HTR-8/SVneo (cell line): ENCODE results near the gene CRADD.
"Not testable (repeated sequence)": the region's sequence is repeated elsewhere in the genome, so short reads cannot be mapped to it uniquely, and the experiment has no call there.

Experiments
- DNase-seq: peaks from one replicate; pipeline ENCODE4 v3.0.0; 2011; ENCODE audit warnings: low spot score, mixed read lengths; ENCODE audit not compliant: insufficient read length
- FAIRE-seq: peaks from 2 replicates; lab custom pipeline; 2011; peaks lifted over from hg19 to GRCh38; lab: Jason Lieb, UNC

The CRADD gene

GRCh38 chr12:93704122-93704521 is 26.9 kb downstream of the CRADD start:
- DNase-seq (no peak), FAIRE-seq (no peak)

DNA sequence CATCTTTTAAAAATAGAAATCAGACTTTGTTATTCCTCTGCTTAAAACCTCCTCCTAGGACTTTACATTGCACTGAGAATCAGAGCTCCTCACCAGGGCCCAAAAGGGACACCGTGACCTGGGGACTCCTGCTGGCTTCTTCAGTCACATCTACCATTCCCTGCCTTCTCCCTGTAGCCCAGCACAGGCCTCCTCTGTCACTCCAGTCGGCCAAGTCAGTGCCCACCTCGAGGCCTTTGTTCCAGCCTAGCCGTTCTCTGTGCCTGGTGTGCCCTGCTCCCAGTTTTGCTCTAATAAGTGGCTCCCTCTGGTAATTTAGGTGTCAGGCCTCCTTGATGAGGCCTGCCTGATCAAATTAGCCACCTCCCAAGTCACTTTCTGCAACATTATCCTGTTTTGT is 27.4 kb downstream of the CRADD start:
- DNase-seq, result no peak
- no peak for FAIRE-seq

GRCh38 chr12:93705237-93705636 is 28.1 kb downstream of the CRADD start:
- FAIRE-seq (no peak), DNase-seq (no peak)

DNA sequence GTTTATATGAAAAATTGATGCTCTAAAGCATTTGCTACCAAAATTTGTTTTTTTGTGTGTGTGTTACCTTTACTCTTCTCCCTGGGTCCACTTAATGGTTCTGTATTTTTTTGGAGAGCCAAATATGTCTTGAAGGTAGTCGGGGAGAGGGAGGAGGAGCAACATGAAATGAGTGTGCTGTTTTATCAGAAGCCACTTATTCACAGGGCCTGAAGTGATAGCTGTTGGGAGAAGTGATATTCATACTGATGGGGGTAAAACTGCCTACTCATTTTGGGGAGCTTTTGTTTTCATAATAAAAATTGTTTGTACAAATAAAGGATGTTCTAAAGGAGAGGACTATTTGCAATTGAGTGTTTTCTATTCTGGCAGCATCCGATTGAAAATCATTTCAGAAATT is 29.2 kb downstream of the CRADD start:
- FAIRE-seq, result no peak

DNA sequence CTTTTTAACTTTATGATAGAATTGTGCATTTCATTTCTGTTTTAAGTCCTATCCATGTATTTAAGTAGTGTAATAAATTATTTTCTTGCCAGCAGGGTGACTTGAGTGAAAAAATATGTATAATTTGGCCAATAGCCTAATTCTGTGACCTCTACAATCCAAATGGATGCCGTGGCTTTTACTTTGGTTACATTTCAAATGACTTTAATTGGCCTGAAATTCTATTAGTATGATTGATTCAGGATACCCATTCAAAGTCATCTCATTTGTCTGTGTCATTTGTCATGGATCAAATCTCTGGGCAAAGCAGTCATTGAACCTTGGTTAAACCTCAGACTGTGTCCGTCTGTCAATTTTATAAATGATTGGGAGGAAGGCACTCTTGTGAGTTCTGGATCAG is 29.6 kb downstream of the CRADD start:
- no peak for FAIRE-seq
- DNase-seq, result no peak

More for the DNA sequence above, 29.2 kb downstream of the CRADD start:
- DNase-seq, result no peak

- FAIRE-seq, result no peak
These were observed 30.7 kb downstream of the CRADD start for GRCh38 chr12:93707836-93708235.

GRCh38 chr12:93708952-93709351 is 31.8 kb downstream of the CRADD start:
- DNase-seq (no peak), FAIRE-seq (no peak)

More at GRCh38 chr12:93707836-93708235, 30.7 kb downstream of the CRADD start:
- DNase-seq, result peak; percentile 37

GRCh38 chr12:93709386-93709785 is 32.2 kb downstream of the CRADD start:
- FAIRE-seq, result no peak

DNA sequence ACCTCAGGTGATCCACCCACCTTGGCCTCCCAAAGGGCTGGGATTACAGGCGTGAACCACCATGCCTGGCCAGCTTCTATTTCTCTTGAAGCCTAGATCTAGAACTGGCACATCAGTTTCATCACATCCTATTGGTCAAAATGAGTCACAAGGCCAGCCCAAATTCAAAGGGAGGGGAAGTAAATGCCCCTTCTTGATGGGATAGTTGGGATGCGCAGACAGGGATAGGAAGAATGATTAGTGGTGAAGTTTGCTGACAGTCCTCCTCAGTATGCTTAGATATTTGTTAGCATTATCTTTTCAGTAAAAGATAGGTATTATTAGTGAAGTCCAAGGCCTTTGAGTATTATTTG is 33.4 kb downstream of the CRADD start:
- DNase-seq (no peak), FAIRE-seq (no peak)

More at GRCh38 chr12:93709386-93709785, 32.2 kb downstream of the CRADD start:
- no peak for DNase-seq

DNA sequence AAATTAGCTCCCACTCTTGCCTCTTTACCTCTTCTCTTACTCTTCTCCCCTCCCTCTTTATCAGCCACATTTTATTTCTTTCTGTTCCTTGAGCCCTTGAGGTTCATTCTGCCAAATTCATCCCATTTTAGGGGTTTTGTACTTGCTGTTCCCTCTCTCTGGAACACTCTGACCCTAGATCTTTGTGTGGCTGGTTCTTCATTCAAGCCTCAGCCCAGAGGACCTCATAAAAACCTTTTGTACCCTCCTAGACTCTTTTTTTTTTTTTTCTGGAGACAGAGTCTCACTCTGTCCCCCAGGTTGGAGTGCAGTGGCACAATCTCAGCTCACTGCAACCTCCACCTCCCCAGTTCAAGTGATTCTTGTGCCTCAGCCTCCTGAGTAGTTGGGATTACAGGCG is 34.3 kb downstream of the CRADD start:
- FAIRE-seq, DNase-seq: not testable (repeated sequence)

DNA sequence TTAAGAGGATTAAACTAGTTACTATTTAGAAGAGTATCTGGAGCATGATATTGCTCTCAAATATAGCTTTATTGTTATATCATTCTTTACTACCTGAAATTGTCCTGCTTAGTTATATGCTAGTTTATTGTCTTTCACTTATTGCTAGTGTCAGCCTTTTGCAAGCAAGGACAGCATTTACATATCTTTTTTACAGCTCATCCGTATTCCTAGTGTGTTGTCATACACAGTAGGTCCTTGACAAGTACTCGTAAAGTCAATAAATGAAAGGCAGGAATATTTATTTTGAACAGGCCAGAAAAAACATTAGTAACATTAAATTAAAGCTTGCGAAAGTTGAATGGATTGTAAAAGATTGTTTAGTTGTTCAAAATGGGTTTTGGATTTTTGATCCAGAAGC is 35.0 kb downstream of the CRADD start:
- FAIRE-seq, result no peak

GRCh38 chr12:93713060-93713459 is 35.9 kb downstream of the CRADD start:
- DNase-seq (no peak), FAIRE-seq (no peak)

More for the DNA sequence above, 35.0 kb downstream of the CRADD start:
- no peak for DNase-seq

GRCh38 chr12:93713800-93714199 is 36.6 kb downstream of the CRADD start:
- FAIRE-seq (no peak), DNase-seq (no peak)

DNA sequence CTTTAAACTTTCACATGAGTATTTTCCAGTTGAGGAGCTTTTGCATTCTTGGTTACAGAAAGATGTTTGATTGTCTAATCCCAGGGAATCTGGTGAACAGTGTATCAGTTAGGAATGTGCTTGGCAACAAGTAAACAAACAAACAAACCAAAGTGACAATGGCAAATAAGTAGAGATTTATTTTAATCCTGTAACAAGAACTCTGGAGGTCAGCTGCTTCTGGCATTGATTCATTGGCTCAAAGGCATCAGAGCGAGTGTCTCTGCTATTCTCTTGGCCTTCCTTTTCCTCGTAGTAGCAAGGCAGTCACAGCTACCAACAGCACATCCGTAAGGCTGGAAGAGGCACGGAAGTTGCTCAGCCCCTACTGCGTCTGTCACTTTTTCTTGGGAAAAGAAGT is 37.2 kb downstream of the CRADD start:
- no peak for DNase-seq
- FAIRE-seq, result no peak

- FAIRE-seq (no peak), DNase-seq (no peak)
These were observed 42.5 kb downstream of the CRADD start for GRCh38 chr12:93719710-93720109.

- FAIRE-seq (no peak), DNase-seq (no peak)
These were observed 43.4 kb downstream of the CRADD start for GRCh38 chr12:93720559-93720958.

DNA sequence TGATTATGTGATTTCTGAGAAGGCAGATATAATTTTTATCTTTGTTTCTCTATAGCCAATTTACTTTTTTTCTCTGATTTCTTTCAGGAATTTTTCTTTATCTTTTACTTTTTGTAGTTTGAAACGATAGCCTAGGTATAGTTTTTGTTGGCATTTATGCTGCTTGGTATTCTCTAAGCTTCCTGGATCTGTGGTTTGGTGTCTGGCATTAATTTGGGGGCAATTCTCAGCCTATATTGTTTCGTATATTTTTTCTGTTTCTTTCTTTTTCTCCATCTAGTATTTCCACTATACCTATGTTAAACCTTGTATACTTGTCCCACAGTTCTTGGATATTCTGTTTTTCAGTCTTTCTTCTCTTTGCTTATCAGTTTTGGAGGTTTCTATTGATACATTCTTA is 45.0 kb downstream of the CRADD start:
- no peak for DNase-seq
- FAIRE-seq, result no peak

- FAIRE-seq (no peak), DNase-seq (no peak)
These were observed 45.8 kb downstream of the CRADD start for GRCh38 chr12:93722835-93723567.

- no peak for DNase-seq
These were observed 46.4 kb downstream of the CRADD start for GRCh38 chr12:93723568-93723930.

GRCh38 chr12:93725531-93725930 is 48.4 kb downstream of the CRADD start:
- no peak for FAIRE-seq
- no peak for DNase-seq

More at GRCh38 chr12:93723568-93723930, 46.4 kb downstream of the CRADD start:
- no peak for FAIRE-seq

DNA sequence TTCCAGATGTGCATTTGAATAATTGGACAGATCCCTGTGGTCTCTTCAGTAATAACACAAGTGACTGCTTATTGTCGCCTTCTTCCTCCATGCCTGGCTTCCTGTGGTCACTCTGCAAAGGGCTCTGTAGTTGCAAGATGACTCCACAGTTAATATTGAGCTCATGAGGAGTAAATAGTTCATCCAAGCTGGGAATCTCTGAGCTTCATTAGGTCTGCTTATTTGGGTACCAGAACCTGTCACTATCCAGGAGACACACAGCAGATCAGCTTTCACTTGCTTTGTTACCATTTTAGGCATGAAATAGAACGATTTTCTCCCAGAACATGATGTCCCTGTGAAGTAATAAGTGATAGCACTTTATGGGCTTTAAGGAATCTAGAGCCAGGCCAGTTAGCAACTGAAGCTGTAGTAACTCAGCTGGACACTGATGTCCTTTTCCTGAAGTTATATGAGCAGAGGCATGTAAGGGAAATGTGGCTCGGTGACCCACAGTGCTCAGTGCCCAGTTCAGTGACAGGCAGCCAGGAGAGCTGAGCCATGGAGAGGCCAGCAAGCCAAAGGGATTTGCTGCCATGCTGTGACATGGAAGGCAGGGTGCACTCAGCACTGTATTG is 50.1 kb downstream of the CRADD start:
- FAIRE-seq (no peak), DNase-seq (no peak)

- FAIRE-seq, result no peak
- DNase-seq, result no peak
These were observed 50.7 kb downstream of the CRADD start for GRCh38 chr12:93727911-93728310.
